HAP-1 (cell line): Measurements from ENCODE around the gene CX3CR1.

Source experiments
- DNase-seq, 2 experiments: peaks; one replicate each; pipeline ENCODE4 v3.0.0-alpha.2; 2016 to 2020; ENCODE audit warnings: low spot score in 2 of 2
- H3K27me3 ChIP-seq: fragments of 250-450 bp; sonication (Bioruptor Pico); 2 replicates; pipeline ENCODE4 v1.5.1; 2020; ENCODE audit warnings: low read depth, mild to moderate bottlenecking, moderate library complexity
- H3K36me3 ChIP-seq: fragments of 250-450 bp; sonication (Bioruptor Pico); replicated peaks from 2 replicates; pipeline ENCODE4 v1.5.1; 2020; ENCODE audit warnings: mild to moderate bottlenecking
- H3K4me1 ChIP-seq: fragments of 250-450 bp; sonication (Bioruptor Pico); 2 replicates; pipeline ENCODE4 v1.5.1; 2020; ENCODE audit warnings: mild to moderate bottlenecking
- H3K4me3 ChIP-seq: fragments of 250-450 bp; sonication (Bioruptor Pico); 2 replicates; pipeline ENCODE4 v1.5.1; 2020; ENCODE audit warnings: mild to moderate bottlenecking, moderate library complexity
- H3K9me3 ChIP-seq: fragments of 250-450 bp; sonication (Bioruptor Pico); 2 replicates; pipeline ENCODE4 v1.5.1; 2020; ENCODE audit warnings: mild to moderate bottlenecking, moderate library complexity
- in situ Hi-C: fragments of 300-500 bp; cut with MboI; formaldehyde crosslinking; loops from 3 replicates; pipeline ENCODE4 v1.14.3; 2020; ENCODE audit warnings: low sequenced_read_pairs, inconsistent platforms, mixed read lengths

Gene CX3CR1

DNA sequence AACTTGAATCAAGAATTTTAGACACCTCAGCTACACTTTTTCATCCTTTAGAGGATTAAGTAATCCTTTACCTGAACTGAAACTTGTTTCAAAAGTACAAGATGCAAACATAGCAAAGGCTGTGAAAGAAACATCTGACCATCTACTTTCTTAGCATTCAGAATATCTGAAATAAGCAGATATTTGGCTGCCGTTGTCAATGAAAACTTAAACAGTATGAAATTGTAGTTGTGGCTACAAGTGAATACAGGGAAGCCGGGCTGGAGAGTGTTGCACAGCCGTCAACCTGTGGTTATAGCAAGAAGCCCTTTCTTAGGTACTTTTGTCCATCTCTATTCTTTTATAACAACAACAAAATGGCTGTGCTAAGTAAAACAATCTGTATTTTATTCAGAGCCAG is 6.9 kb upstream of the CX3CR1 start:
- Histone ChIP-seq H3K4me3 (no peak overlapping the region), H3K4me1 (no peaks in the 10 kb centered on the region), H3K27me3 (peaks cover 12% of the 10 kb centered on the region), H3K36me3 (no peaks in the 10 kb centered on the region), H3K9me3 (no peaks in the 10 kb centered on the region)
- DNase-seq = no peak
- in situ Hi-C loops = loop anchor here (25.0 kb wide), 1 partner anchor 174 kb away; the partner anchor contains the start of genes GORASP1 and TTC21A

DNA sequence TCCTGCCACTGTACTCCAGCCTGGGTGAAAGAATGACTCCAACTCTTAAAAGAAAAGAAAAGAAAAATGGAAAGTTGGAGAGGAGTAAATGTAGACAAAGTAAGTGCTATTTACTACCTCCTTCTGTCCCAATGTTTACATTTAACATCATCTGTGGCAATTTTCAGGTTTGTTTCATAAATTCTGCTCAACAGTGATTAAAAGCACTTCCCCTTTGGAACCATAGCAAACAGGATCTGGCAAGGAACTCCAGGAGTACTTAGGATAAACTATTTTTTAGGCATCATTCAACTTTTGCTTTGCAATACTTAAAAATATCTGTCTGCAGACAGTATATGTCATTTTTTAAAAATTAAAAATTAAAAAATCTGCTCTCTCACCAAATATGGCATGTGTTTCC is 5.5 kb upstream of the CX3CR1 start:
- Histone ChIP-seq H3K4me1 (no peaks in the 10 kb centered on the region), H3K9me3 (no peaks in the 10 kb centered on the region), H3K4me3 (no peak overlapping the region), H3K27me3 (peaks cover 12% of the 10 kb centered on the region), H3K36me3 (no peaks in the 10 kb centered on the region)
- DNase-seq = no peak
- in situ Hi-C loops = loop anchor here (25.0 kb wide), 1 partner anchor 173 kb away; the partner anchor contains the start of genes GORASP1 and TTC21A

DNA sequence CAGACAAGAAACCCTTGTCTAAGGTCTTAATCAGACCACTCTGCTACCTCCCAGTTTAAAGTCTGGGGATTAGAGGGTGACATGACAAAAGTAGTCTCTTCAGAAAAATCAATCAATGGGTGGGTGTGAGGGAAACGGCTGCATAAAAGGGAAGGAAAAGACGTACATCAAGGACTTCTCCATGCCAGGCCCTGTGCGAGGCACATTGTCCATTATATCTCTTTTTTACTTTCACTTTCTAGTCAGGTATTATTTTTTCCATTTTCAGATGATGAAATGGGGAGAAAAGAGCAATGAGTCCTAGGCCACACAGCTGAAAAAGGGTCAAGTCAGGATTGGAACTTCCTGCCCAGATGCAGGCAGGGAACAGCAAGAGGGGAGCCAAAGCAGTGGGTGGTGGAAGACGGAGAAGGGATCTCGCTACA is 4.6 kb upstream of the CX3CR1 start:
- H3K27me3 ChIP-seq = peaks cover 12% of the 10 kb centered on the region
- DNase-seq = no peak
- no peak overlapping the region for H3K4me3 ChIP-seq
- H3K4me1 ChIP-seq = no peaks in the 10 kb centered on the region
- no peaks in the 10 kb centered on the region for H3K36me3 ChIP-seq
- no peaks in the 10 kb centered on the region for H3K9me3 ChIP-seq
- in situ Hi-C loops = loop anchor here (25.0 kb wide), 1 partner anchor 172 kb away; the partner anchor contains the start of genes GORASP1 and TTC21A

DNA sequence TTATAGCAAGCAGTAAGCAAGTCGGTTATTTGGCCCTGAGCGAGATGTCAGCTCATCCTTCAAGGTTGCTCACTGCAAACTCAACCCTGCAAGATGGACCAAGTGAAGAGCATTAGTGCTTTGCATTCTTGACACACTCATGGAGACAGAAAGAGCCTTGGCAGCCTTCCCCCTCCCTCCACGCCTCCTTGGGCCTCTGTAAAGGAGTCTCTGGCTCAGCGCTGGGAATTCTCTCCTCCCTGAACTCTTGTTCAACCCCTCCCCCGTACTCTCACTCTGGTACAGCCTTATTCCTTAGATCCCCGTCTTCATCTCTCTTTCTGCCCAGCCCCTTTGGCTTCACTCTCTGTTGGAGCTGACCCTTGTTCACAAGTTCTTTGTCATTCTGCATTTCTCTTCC is 2.2 kb upstream of the CX3CR1 start:
- no peak for DNase-seq
- H3K36me3 ChIP-seq = no peaks in the 10 kb centered on the region
- peaks cover 5% of the 10 kb centered on the region; the same call in 1 of the 2 replicates for H3K27me3 ChIP-seq
- H3K9me3 ChIP-seq = no peaks in the 10 kb centered on the region
- no peak overlapping the region for H3K4me3 ChIP-seq
- no peaks in the 10 kb centered on the region for H3K4me1 ChIP-seq
- in situ Hi-C loops = loop anchor here (25.0 kb wide), 1 partner anchor 170 kb away; the partner anchor contains the start of genes GORASP1 and TTC21A

DNA sequence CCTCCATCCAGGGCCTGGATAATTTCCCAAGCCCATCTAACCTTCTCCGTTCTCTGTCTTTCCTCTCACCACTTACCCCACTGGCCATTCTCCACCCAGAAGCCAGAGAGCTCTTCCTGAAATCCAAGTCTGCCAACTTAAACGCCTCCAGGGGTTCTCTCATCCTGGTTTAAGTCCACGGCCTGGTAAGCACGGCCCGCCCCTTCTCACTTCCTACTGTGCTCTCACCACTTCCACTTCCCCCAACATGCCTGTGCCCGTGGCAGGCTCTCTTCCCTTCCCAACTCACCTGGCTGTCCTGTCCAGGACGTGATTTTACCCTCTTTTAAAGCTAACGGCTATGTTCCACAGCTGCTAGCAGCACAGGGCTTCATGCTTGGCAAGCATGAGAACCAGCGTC is 1.7 kb upstream of the CX3CR1 start:
- no peaks in the 10 kb centered on the region for H3K9me3 ChIP-seq
- H3K27me3 ChIP-seq = no peaks in the 10 kb centered on the region
- no peaks in the 10 kb centered on the region for H3K36me3 ChIP-seq
- DNase-seq = no peak
- no peaks in the 10 kb centered on the region for H3K4me1 ChIP-seq
- in situ Hi-C loops = loop anchor here (25.0 kb wide), 1 partner anchor 169 kb away; the partner anchor contains the start of genes GORASP1 and TTC21A
- H3K4me3 ChIP-seq = no peak overlapping the region

DNA sequence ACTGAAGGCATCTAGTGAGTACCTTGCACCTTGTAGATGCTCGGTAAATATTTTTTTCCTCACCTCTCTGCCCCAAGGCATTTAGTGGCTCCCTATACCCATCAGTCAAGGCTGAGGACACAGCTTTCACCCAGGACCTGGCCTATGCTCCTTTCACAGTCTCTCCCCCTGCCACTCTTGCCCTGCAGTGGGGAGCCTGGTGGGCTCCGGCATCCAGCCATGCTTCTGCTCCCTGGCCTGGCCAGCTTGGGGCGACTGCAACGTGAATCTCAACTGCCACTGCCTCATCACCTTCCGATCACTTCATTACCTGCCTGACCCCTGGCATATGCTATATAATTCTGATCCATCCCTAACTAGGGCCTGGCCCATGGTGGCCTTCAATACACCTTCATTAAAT is 735 bp upstream of the CX3CR1 start:
- no peak overlapping the region for H3K4me3 ChIP-seq
- H3K4me1 ChIP-seq = no peaks in the 10 kb centered on the region
- no peak for DNase-seq
- H3K36me3 ChIP-seq = no peaks in the 10 kb centered on the region
- peaks cover 2% of the 10 kb centered on the region; the same call in 1 of the 2 replicates for H3K27me3 ChIP-seq
- in situ Hi-C loops = loop anchor here (25.0 kb wide), 1 partner anchor 168 kb away; the partner anchor contains the start of genes GORASP1 and TTC21A
- no peaks in the 10 kb centered on the region for H3K9me3 ChIP-seq

DNA sequence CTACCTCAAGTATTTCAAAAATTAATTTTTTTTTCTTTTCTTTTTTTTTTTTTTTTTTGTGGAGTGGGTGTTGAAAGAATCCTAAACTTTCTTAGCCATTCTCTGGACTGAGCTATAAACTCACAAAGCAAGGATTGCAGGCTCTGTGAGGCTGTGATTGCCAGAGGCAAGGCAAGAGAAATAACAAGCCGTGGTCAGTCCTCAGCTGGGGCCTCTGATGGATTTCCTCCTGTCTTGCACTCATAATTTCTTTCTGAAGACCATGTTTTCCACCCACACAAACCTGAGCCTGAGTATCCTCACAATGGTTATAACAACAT is 1.3 kb downstream of the CX3CR1 start:
- Histone ChIP-seq H3K9me3 (no peaks in the 10 kb centered on the region), H3K4me1 (no peaks in the 10 kb centered on the region), H3K36me3 (no peaks in the 10 kb centered on the region), H3K4me3 (no peak overlapping the region), H3K27me3 (peaks cover 2% of the 10 kb centered on the region; the same call in 1 of the 2 replicates)
- in situ Hi-C loops = loop anchor here (25.0 kb wide), 1 partner anchor 166 kb away; the partner anchor contains the start of genes GORASP1 and TTC21A
- DNase-seq = no peak

DNA sequence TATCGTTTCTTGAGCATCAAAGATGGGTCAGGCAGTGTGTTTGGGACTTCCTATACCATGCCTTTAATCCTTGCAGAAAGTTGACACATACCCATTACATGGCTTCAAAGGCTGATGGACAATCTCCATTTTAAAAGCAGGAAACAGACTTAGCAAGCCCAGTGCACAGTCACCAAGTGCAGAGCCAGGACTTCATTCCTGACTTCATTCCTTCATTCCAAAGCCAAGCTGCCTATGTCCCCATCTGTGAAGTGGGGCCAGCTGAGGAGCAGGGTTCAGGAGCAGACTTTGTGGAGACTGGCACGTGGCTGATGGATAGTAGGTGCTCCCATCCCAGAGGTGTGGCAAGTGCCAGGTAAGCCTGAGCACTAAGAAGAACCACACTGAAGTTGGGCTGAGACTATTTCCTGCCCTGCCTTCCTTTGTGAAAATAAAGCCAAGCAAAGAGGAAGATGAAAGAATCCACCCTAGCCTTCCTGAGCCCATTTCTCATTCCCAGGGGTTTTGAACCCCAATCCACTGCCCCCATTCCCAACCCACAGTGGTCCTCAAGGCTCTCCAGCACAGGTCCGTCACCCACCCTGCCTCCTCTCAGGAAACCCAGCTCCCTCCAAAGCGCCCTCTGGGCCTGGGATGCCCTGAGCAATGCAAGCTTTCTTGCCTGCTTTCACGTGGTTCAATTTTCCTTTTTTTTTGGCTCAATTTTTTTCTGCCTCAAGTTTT is 1.8 kb downstream of the CX3CR1 start:
- no peaks in the 10 kb centered on the region for H3K36me3 ChIP-seq
- peaks cover 2% of the 10 kb centered on the region; the same call in 1 of the 2 replicates for H3K27me3 ChIP-seq
- in situ Hi-C loops = loop anchor here (25.0 kb wide), 1 partner anchor 166 kb away; the partner anchor contains the start of genes GORASP1 and TTC21A
- no peak overlapping the region for H3K4me3 ChIP-seq
- no peaks in the 10 kb centered on the region for H3K4me1 ChIP-seq
- DNase-seq = no peak
- no peaks in the 10 kb centered on the region for H3K9me3 ChIP-seq

DNA sequence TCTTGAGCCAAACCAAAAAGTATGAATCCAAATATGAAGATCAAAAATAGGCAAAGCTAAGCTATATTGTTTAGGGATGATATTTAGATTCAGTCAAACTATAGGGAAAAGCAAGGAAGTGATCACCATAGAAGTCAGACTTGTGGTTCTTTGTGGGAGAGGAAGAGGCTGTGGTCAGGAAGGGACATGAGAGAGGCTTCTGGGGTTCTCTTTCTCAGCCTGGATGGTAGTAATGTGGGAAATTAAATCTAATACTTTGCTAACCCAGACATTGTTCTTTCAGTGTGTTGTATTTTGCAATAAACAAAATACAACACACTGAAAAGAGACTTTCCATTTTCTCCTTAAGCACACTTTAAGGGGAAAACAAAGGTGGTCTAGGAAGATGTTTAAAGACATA is 3.1 kb downstream of the CX3CR1 start:
- no peak for DNase-seq
- in situ Hi-C loops = loop anchor here (25.0 kb wide), 1 partner anchor 164 kb away; the partner anchor contains the start of genes GORASP1 and TTC21A
- Histone ChIP-seq H3K4me1 (no peaks in the 10 kb centered on the region), H3K27me3 (peaks cover 2% of the 10 kb centered on the region; the same call in 1 of the 2 replicates), H3K9me3 (no peaks in the 10 kb centered on the region), H3K4me3 (no peak overlapping the region), H3K36me3 (no peaks in the 10 kb centered on the region)

DNA sequence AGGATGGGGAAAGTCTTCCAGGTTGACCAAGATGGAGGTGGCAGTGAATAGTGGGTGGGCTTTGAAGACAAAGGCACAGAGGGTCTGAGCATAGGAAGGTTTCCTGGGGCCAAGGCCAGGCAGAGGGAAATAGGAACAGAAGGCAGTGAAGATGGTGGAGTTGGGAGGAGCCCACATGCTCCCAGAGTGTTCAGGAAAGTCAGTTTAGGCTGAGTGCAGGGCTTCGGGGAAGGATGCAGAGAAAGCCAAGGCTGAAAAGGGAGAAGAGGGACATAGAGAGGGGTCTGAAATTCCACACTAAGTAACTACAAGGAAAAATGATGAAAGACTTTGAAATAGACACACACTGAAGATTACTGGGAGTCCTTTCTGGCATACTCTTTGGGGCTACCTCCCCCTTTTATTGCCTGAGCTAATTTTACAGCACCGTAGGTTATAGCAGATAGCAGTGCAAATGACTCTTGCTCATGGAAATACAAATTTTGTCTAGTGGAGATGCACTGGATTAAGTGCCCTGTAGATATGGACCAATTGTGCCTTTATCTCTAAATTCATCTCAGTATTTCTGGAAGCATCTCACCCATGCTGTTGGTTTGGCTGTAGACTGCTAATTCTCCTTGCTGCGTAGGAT is 3.8 kb downstream of the CX3CR1 start:
- Histone ChIP-seq H3K9me3 (no peaks in the 10 kb centered on the region), H3K4me1 (no peaks in the 10 kb centered on the region), H3K4me3 (no peak overlapping the region), H3K36me3 (no peaks in the 10 kb centered on the region), H3K27me3 (peaks cover 2% of the 10 kb centered on the region; the same call in 1 of the 2 replicates)
- in situ Hi-C loops = loop anchor here (25.0 kb wide), 1 partner anchor 164 kb away; the partner anchor contains the start of genes GORASP1 and TTC21A
- DNase-seq = no peak

DNA sequence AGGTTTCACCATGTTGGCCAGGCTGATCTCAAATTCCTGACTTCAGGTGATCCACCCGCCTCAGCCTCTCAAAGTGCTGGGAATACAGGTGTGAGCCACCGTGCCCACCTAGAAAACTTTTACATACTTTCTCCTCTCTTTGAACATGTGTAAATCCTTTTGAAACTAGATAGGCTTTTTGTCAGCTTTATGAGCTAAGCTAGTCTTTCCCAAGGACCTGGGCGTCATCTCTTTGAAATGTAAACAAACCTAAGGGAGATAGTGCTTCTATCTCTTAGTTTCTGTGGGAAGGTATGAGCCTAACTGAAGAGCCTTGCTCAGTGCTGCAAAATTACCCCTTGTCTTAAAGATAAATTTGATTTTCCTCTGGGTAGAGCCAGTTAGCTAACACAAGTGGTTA is 4.8 kb downstream of the CX3CR1 start:
- Histone ChIP-seq H3K4me3 (no peak overlapping the region), H3K27me3 (peaks cover 2% of the 10 kb centered on the region; the same call in 1 of the 2 replicates), H3K4me1 (no peaks in the 10 kb centered on the region), H3K9me3 (no peaks in the 10 kb centered on the region), H3K36me3 (no peaks in the 10 kb centered on the region)
- in situ Hi-C loops = loop anchor here (25.0 kb wide), 1 partner anchor 163 kb away; the partner anchor contains the start of genes GORASP1 and TTC21A
- no peak for DNase-seq

DNA sequence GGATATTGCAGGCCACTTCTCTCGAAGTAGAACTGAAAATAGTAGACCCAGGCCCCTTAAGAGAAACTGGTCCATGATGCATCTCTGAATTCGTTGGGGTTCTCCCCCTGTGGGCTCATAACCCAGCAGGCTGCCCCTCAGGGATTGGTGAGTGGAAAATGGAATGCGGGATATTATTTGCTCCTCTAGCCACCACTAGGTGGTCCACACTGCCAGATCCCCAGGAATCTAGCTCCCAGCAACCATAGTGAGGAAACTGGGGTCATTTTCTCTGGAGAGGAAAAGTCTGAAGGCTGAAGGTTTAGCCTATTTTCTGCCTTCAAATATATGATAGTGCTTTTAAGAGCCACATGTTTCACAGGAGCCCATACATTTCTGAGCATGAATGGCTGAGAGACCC is 6.7 kb downstream of the CX3CR1 start:
- DNase-seq = no peak
- no peak overlapping the region for H3K4me3 ChIP-seq

DNA sequence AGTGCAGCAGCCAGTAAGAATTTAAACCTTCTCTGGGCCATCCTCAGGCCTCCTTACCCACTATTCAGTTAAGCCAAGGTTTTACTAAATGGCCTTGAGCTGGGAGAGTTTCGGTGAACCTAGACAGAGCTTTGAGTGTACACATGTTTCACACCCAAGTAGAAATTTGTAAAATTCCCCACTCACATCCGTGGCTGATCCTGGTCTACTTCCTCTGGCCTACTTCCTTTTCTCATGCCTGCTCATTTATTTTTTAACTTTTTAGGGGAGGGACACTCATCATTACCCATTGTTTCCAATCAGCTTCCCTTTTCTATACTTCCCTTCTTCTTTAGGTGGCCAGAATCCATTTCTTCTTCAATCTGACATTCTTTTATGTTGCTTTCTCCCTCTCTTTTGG is 7.6 kb downstream of the CX3CR1 start:
- H3K36me3 ChIP-seq = no peaks in the 10 kb centered on the region
- no peak for DNase-seq
- in situ Hi-C loops = no loop called here
- no peaks in the 10 kb centered on the region for H3K4me1 ChIP-seq
- H3K4me3 ChIP-seq = no peak overlapping the region
- H3K27me3 ChIP-seq = peaks cover 2% of the 10 kb centered on the region; the same call in 1 of the 2 replicates
- no peaks in the 10 kb centered on the region for H3K9me3 ChIP-seq

More for the DNA sequence above, 6.7 kb downstream of the CX3CR1 start:
- H3K4me1 ChIP-seq = no peaks in the 10 kb centered on the region
- peaks cover 2% of the 10 kb centered on the region; the same call in 1 of the 2 replicates for H3K27me3 ChIP-seq
- H3K36me3 ChIP-seq = no peaks in the 10 kb centered on the region
- in situ Hi-C loops = no loop called here
- no peaks in the 10 kb centered on the region for H3K9me3 ChIP-seq
